GM12892 (cell line): Measurements from ENCODE around the gene CUL4A.
A peak's percentile ranks its signal among the peaks of the same experiment; 100 is the strongest.

ENCODE experiments used
- DNase-seq: peaks from one replicate; pipeline ENCODE4 v3.0.0; 2011; ENCODE audit not compliant: insufficient read length
- FAIRE-seq: peaks from 2 replicates; lab custom pipeline; 2011; peaks lifted over from hg19 to GRCh38; lab: Jason Lieb, UNC
- POLR2A ChIP-seq: IDR thresholded peaks from 2 replicates; pipeline ENCODE4 v1.6.1; 2011; ENCODE audit warnings: low read depth, low read length, control low read depth
- POLR2AphosphoS5 ChIP-seq: IDR thresholded peaks from 2 replicates; pipeline ENCODE4 v1.6.1; 2011; ENCODE audit warnings: low read depth, low read length, control low read depth
- TAF1 ChIP-seq: IDR thresholded peaks from 2 replicates; pipeline ENCODE4 v1.6.1; 2011; ENCODE audit warnings: low read depth, mild to moderate bottlenecking, control low read depth, low read length, borderline replicate concordance

The CUL4A gene

GRCh38 chr13:113292021-113292862 lies 82.8 kb downstream of the CUL4A start:
- FAIRE-seq = no peak
- no peak for TF ChIP-seq POLR2AphosphoS5
- no peak for TF ChIP-seq POLR2A
- no peak for TF ChIP-seq TAF1
- DNase-seq = no peak

- no peak for TF ChIP-seq TAF1
- FAIRE-seq (no peak), DNase-seq (no peak)
Measured at GRCh38 chr13:113293686-113294085, 84.3 kb downstream of the CUL4A start.

GRCh38 chr13:113295776-113296175 lies 86.4 kb downstream of the CUL4A start:
- DNase-seq (no peak), FAIRE-seq (no peak)
- TF ChIP-seq TAF1 (no peak), POLR2A (no peak), POLR2AphosphoS5 (no peak)

GRCh38 chr13:113296823-113297369 lies 87.5 kb downstream of the CUL4A start, which contains the start of gene LAMP1:
TSS of gene LAMP1 (plus strand) at chr13:113297239. CDS start at chr13:113297435, 196 bp downstream.
- peak; percentile 58; the same call in 1 of the 2 replicates for TF ChIP-seq POLR2A
- TF ChIP-seq TAF1 = peak; percentile 50
- TF ChIP-seq POLR2AphosphoS5 = no peak
- peak; percentile 96 for DNase-seq
- peak; percentile 99 for FAIRE-seq

GRCh38 chr13:113297370-113298042 lies 88.1 kb downstream of the CUL4A start:
- DNase-seq = peak; percentile 33
- FAIRE-seq = no peak
- TF ChIP-seq POLR2AphosphoS5 (no peak), POLR2A (0 out of 2 replicates have a peak, but pooled peaks have one; percentile 27), TAF1 (no peak)

GRCh38 chr13:113298043-113298945 lies 88.9 kb downstream of the CUL4A start:
- TF ChIP-seq POLR2AphosphoS5 (no peak), POLR2A (no peak), TAF1 (no peak)
- no peak for FAIRE-seq
- no peak for DNase-seq

DNA sequence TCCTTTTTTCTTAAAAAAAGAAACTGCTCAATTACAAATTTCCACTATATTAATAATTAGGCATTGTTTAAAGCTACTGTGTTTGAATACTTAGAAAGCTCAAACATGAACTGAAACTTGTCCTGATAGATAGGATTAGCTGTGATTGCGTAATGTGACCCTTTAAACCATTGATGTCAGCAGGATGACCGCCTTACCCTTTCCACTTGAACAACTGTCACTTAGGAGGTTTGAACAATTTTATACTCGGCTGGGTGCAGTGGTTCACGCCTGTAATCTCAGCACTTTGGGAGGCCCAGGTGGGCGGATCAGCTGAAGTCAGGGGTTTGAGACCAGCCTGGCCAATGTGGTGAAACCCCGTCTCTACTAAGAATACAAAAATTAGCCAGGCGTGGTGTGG lies 90.5 kb downstream of the CUL4A start:
- DNase-seq (no peak), FAIRE-seq (no peak)
- TF ChIP-seq POLR2AphosphoS5 (no peak), TAF1 (no peak), POLR2A (no peak)

- no peak for FAIRE-seq
Measured at GRCh38 chr13:113302986-113303385, 93.6 kb downstream of the CUL4A start.

GRCh38 chr13:113304121-113304520 lies 94.7 kb downstream of the CUL4A start:
- TF ChIP-seq POLR2AphosphoS5 = no peak
- no peak for TF ChIP-seq TAF1
- no peak for TF ChIP-seq POLR2A
- FAIRE-seq (no peak), DNase-seq (no peak)

More at GRCh38 chr13:113302986-113303385, 93.6 kb downstream of the CUL4A start:
- TF ChIP-seq POLR2A (no peak), POLR2AphosphoS5 (no peak), TAF1 (no peak)
- DNase-seq = no peak

DNA sequence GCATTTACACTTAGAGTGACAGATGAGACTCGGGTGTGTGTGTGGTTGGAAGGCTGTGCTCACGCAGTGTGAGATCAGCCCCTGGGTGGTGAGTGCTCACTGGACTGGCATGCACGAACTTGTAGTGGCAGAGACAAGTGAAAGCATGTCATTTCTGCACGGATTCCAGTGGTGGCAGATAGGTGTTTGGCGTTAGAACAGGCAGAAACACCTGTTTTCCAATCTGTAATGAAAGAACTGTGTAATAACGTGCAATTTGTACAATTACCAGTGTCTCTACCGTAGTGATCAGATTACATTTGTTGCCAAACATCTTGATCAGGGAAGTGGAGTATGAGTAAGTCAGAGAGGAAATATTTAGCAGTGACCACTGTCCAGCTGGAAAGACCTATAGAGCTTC lies 95.8 kb downstream of the CUL4A start:
- no peak for DNase-seq
- TF ChIP-seq POLR2A (no peak), TAF1 (no peak), POLR2AphosphoS5 (no peak)
- no peak for FAIRE-seq
